ENCODE results near the gene AKAP6.

Gene AKAP6

GRCh38 chr14:32470161-32470715, 141.1 kb downstream of the AKAP6 start:
- DNase-seq (ENCODE audit: insufficient read length, low spot score) (no peak), FAIRE-seq (no peak)
- no peak for TF ChIP-seq CTCF (IDR thresholded peaks at IDR 0.05; ENCODE audit: insufficient read depth, missing control alignments)

- no peak for DNase-seq (ENCODE audit: insufficient read length, low spot score)
- no peak for TF ChIP-seq CTCF (IDR thresholded peaks at IDR 0.05; ENCODE audit: insufficient read depth, missing control alignments)
- FAIRE-seq = no peak
These were observed 142.1 kb downstream of the AKAP6 start for GRCh38 chr14:32471181-32471580.

- no peak for FAIRE-seq
- no peak for DNase-seq (ENCODE audit: insufficient read length, low spot score)
- TF ChIP-seq CTCF (IDR thresholded peaks at IDR 0.05; ENCODE audit: insufficient read depth, missing control alignments) = no peak
These were observed 143.0 kb downstream of the AKAP6 start for GRCh38 chr14:32472076-32472475.

- no peak for TF ChIP-seq CTCF (IDR thresholded peaks at IDR 0.05; ENCODE audit: insufficient read depth, missing control alignments)
- DNase-seq (ENCODE audit: insufficient read length, low spot score) = no peak
- FAIRE-seq = no peak
These were observed 143.7 kb downstream of the AKAP6 start for GRCh38 chr14:32472512-32473463.

GRCh38 chr14:32473464-32473855, 144.4 kb downstream of the AKAP6 start:
- DNase-seq (ENCODE audit: insufficient read length, low spot score) (no peak), FAIRE-seq (no peak)
- no peak for TF ChIP-seq CTCF (IDR thresholded peaks at IDR 0.05; ENCODE audit: insufficient read depth, missing control alignments)

GRCh38 chr14:32474478-32475195, 145.5 kb downstream of the AKAP6 start:
- DNase-seq (ENCODE audit: insufficient read length, low spot score) (no peak), FAIRE-seq (no peak)
- TF ChIP-seq CTCF (IDR thresholded peaks at IDR 0.05; ENCODE audit: insufficient read depth, missing control alignments) = no peak

Measured in D721Med (cell line).